NCI-H524 treated with DMSO at 0.1 percent for 48 hours (cell line): ENCODE data around the gene ITGA4.

ENCODE experiments used
- DNase-seq: peaks from one replicate; lab custom pipeline; 2025; lab: John Stamatoyannopoulos, UW

ITGA4 gene

GRCh38 chr2:181458871-181459270 lies 1.7 kb downstream of the ITGA4 start:
- DNase-seq, result no peak

- DNase-seq, result no peak
These were observed 2.4 kb downstream of the ITGA4 start for GRCh38 chr2:181459621-181460021.

- DNase-seq, result no peak
These were observed 4.1 kb downstream of the ITGA4 start for GRCh38 chr2:181461056-181461997.

GRCh38 chr2:181462033-181462432 lies 4.8 kb downstream of the ITGA4 start:
- DNase-seq, result no peak

GRCh38 chr2:181463588-181463987 lies 6.4 kb downstream of the ITGA4 start:
- no peak for DNase-seq

- no peak for DNase-seq
These were observed 7.8 kb downstream of the ITGA4 start for GRCh38 chr2:181464966-181465365.

- no peak for DNase-seq
These were observed 8.6 kb downstream of the ITGA4 start for GRCh38 chr2:181465676-181466375.

GRCh38 chr2:181466661-181467576 lies 9.7 kb downstream of the ITGA4 start:
- DNase-seq, result no peak

- no peak for DNase-seq
These were observed 11.0 kb downstream of the ITGA4 start for GRCh38 chr2:181467966-181468707.

GRCh38 chr2:181468811-181469210 lies 11.6 kb downstream of the ITGA4 start:
- DNase-seq, result no peak

- no peak for DNase-seq
These were observed 14.0 kb downstream of the ITGA4 start for GRCh38 chr2:181471226-181471625.

GRCh38 chr2:181471783-181472182 lies 14.6 kb downstream of the ITGA4 start:
- DNase-seq, result no peak

- no peak for DNase-seq
These were observed 15.8 kb downstream of the ITGA4 start for GRCh38 chr2:181472990-181473389.

- no peak for DNase-seq
These were observed 17.2 kb downstream of the ITGA4 start for GRCh38 chr2:181474222-181474881.

- DNase-seq, result no peak
These were observed 26.0 kb downstream of the ITGA4 start for GRCh38 chr2:181483211-181483610.

- no peak for DNase-seq
These were observed 26.7 kb downstream of the ITGA4 start for GRCh38 chr2:181483876-181484275.

- no peak for DNase-seq
These were observed 27.9 kb downstream of the ITGA4 start for GRCh38 chr2:181484851-181485637.

GRCh38 chr2:181485638-181485946 lies 28.4 kb downstream of the ITGA4 start:
- DNase-seq, result no peak

- no peak for DNase-seq
These were observed 42.0 kb downstream of the ITGA4 start for GRCh38 chr2:181499231-181499630.

GRCh38 chr2:181500201-181500600 lies 43.0 kb downstream of the ITGA4 start:
- no peak for DNase-seq
